PC-9 (cell line): ENCODE measurements around the gene TBX18. TPM values are rescaled to one million over a fixed set of nuclear protein-coding genes. Genes with fewer than 3 reads are reported as not detected.

Source experiments
- BruUV-seq: library from RNA; stranded (reverse); fragments of 400-500 nt; replicated peaks from 2 replicates; lab custom pipeline; 2021; lab: Mats Ljungman, UMichigan
- CTCF ChIA-PET: fragments of 300-600 bp; sonication (Branson Sonifier 250); formaldehyde crosslinking; loops from one replicate; lab custom pipeline; 2022; ENCODE audit warnings: antibody characterized with exemption; lab: Charles Lee
- POLR2A ChIA-PET: fragments of 300-600 bp; sonication (Branson Sonifier 250); formaldehyde crosslinking; loops from one replicate; lab custom pipeline; 2022; ENCODE audit warnings: antibody characterized with exemption; ENCODE audit not compliant: unreplicated experiment; lab: Charles Lee
- DNase-seq, 2 experiments: peaks; one replicate each; pipeline versions ENCODE4 v3.0.0 to v3.0.0-alpha.2; 2015 to 2022; ENCODE audit warnings: mixed read lengths in 1 of 2
- H2AFZ ChIP-seq: fragments of 200-600 bp; sonication (generic); 2 replicates; pipeline ENCODE4 v1.8.1; 2017; ENCODE audit warnings: antibody characterized with exemption
- H3F3A ChIP-seq: fragments of 200-600 bp; sonication (generic); 2 replicates; pipeline ENCODE4 v1.8.1; 2017; ENCODE audit warnings: antibody characterized with exemption, mild to moderate bottlenecking, low read depth; ENCODE audit not compliant: insufficient read depth
- H3K27ac ChIP-seq: fragments of 200-600 bp; sonication (generic); 2 replicates; pipeline ENCODE4 v1.6.1; 2016; ENCODE audit warnings: mixed run types
- H3K27me3 ChIP-seq: fragments of 200-600 bp; sonication (generic); 2 replicates; pipeline ENCODE4 v1.6.1; 2016; ENCODE audit warnings: low read depth, mixed run types; ENCODE audit not compliant: insufficient read depth
- H3K36me3 ChIP-seq: fragments of 200-600 bp; sonication (generic); 2 replicates; pipeline ENCODE4 v1.6.1; 2016; ENCODE audit warnings: low read depth, mixed run types
- H3K4me1 ChIP-seq: fragments of 200-600 bp; sonication (generic); replicated peaks from 2 replicates; pipeline ENCODE4 v1.6.1; 2016; ENCODE audit warnings: mixed run types; ENCODE audit not compliant: insufficient read depth
- H3K4me2 ChIP-seq: fragments of 200-600 bp; sonication (generic); 2 replicates; pipeline ENCODE4 v1.6.1; 2017; ENCODE audit warnings: mixed run types
- H3K4me3 ChIP-seq: fragments of 200-600 bp; sonication (generic); 2 replicates; pipeline ENCODE4 v1.6.1; 2016; ENCODE audit warnings: mixed run types
- H3K79me2 ChIP-seq: fragments of 200-600 bp; sonication (generic); 2 replicates; pipeline ENCODE4 v1.6.1; 2017; ENCODE audit warnings: low read depth, mixed run types
- H3K9me2 ChIP-seq: fragments of 200-600 bp; sonication (generic); 2 replicates; pipeline ENCODE4 v1.8.1; 2017; ENCODE audit warnings: mild to moderate bottlenecking; ENCODE audit not compliant: insufficient read depth
- H3K9me3 ChIP-seq: fragments of 200-600 bp; sonication (generic); 2 replicates; pipeline ENCODE4 v1.8.1; 2016; ENCODE audit warnings: low read depth; ENCODE audit not compliant: insufficient read depth
- H4K20me1 ChIP-seq: fragments of 200-600 bp; sonication (generic); 2 replicates; pipeline ENCODE4 v1.8.1; 2017; ENCODE audit not compliant: insufficient read depth
- EZH2 ChIP-seq: fragments of 200-600 bp; sonication (generic); IDR thresholded peaks from 2 replicates; pipeline ENCODE4 v1.8.0; 2017; ENCODE audit warnings: antibody characterized with exemption, low read depth
- intact Hi-C: fragments of 100-400 bp; cut with micrococcal nuclease; formaldehyde crosslinking; loops from one replicate; pipeline ENCODE4 v1.10.0; 2022; ENCODE audit not compliant: unreplicated experiment
- total RNA-seq: library from RNA; stranded (reverse); gene quantifications from 2 replicates; pipeline ENCODE4 v1.2.3, GENCODE V29; 2021
- TF ChIP-seq, protein P1 (sequence below): fragments of 200-600 bp; sonication (generic); conservative IDR thresholded peaks from 2 replicates; pipeline ENCODE4 v1.6.1; 2017; ENCODE audit warnings: mixed run types, antibody characterized with exemption, mild to moderate bottlenecking, moderate library complexity

TBX18 gene
- total RNA-seq, 1 experiment from 2014 or later, result not detected

DNA sequence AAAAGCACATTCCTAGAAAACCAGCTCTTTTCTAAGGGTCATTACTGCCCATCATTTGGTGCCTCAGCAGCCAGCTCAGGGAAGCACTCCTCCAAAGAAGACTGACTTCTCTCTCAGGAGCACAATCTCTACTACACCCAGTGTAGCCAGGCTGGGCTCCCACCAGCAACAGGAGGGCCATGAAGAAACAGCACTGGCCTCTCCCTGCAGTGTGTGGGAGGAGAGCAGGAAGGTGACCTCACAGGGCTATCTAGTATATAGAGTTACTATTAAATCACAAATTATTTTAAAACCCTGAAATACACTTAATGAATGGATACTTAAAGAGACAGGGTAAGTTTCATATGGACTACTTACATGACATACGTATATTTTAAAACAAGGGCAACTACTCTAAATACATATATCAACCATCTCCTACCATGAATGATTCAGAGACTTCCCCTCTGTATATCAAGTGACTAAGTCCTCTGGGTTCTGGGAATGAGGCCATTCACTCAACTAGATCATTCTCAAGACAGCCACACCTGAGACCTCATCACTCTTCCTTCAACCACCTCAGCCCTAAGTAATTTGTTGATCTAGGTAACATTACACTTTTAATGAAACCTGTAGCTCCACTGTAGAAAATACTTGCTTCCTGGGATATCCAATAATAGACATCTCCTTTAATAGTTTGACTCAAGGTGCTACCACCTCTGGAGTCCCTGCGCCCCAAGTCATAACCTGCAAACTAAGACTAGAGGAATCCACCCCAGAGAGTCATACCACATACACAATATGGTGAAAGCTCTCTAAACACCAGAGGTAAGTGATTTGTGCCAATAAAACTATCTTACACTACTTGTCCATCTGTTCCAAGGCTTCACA, 25.2 kb downstream of the TBX18 start:
- CTCF ChIA-PET, result no interaction called here
- intact Hi-C loops, result no loop called here
- Histone ChIP-seq H3K9me2 (no peaks in the 10 kb centered on the region), H3K79me2 (no peaks in the 10 kb centered on the region), H3K9me3 (no peaks in the 10 kb centered on the region), H3K4me3 (no peak overlapping the region), H3K4me2 (no peak overlapping the region), H3K36me3 (no peaks in the 10 kb centered on the region), H3F3A (no peaks in the 10 kb centered on the region), H3K27me3 (no peaks in the 10 kb centered on the region), H4K20me1 (no peaks in the 10 kb centered on the region), H3K4me1 (no peaks in the 10 kb centered on the region), H2AFZ (no peak overlapping the region), H3K27ac (no peak overlapping the region)
- peak in 1 of 2 experiments; percentile 48 for DNase-seq
- TF ChIP-seq EZH2, result no peak
- TF ChIP-seq, protein P1, sequence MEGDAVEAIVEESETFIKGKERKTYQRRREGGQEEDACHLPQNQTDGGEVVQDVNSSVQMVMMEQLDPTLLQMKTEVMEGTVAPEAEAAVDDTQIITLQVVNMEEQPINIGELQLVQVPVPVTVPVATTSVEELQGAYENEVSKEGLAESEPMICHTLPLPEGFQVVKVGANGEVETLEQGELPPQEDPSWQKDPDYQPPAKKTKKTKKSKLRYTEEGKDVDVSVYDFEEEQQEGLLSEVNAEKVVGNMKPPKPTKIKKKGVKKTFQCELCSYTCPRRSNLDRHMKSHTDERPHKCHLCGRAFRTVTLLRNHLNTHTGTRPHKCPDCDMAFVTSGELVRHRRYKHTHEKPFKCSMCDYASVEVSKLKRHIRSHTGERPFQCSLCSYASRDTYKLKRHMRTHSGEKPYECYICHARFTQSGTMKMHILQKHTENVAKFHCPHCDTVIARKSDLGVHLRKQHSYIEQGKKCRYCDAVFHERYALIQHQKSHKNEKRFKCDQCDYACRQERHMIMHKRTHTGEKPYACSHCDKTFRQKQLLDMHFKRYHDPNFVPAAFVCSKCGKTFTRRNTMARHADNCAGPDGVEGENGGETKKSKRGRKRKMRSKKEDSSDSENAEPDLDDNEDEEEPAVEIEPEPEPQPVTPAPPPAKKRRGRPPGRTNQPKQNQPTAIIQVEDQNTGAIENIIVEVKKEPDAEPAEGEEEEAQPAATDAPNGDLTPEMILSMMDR, result no peak
- POLR2A ChIA-PET, result no interaction called here
- BruUV-seq, result no TSS peak

DNA sequence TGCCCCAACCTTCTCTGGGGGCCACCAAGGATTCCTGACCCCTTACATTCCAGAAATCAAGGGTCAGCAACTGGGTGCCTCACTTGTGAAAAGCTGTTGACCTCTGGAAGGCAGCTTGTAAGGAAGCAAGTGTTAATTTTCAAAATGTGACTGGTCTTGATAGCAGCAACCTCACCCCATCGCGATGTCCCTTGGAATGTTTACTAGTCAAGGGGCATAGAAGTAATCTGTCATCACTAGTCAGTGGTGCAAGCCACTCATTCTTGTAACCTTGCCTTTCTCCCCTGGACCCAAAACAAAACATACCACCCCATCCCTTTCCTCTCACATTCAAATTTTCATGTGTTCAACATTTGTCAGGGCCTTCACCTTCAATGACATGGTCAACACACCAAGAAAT, 30.5 kb downstream of the TBX18 start:
- H4K20me1 ChIP-seq, result no peaks in the 10 kb centered on the region
- no peak overlapping the region for H3K4me2 ChIP-seq
- H3K27ac ChIP-seq, result no peak overlapping the region
- H3F3A ChIP-seq, result no peaks in the 10 kb centered on the region
- H3K27me3 ChIP-seq, result no peaks in the 10 kb centered on the region
- ChIA-PET POLR2A (no interaction called here), CTCF (no interaction called here)
- H3K4me3 ChIP-seq, result no peak overlapping the region
- no peaks in the 10 kb centered on the region for H3K9me3 ChIP-seq
- BruUV-seq, result no TSS peak
- H3K4me1 ChIP-seq, result no peaks in the 10 kb centered on the region
- no peaks in the 10 kb centered on the region for H3K79me2 ChIP-seq
- H3K9me2 ChIP-seq, result no peaks in the 10 kb centered on the region
- intact Hi-C loops, result no loop called here
- no peak overlapping the region for H2AFZ ChIP-seq
- TF ChIP-seq EZH2, result no peak
- TF ChIP-seq, protein P1, result no peak
- no peak for DNase-seq
- H3K36me3 ChIP-seq, result no peaks in the 10 kb centered on the region

DNA sequence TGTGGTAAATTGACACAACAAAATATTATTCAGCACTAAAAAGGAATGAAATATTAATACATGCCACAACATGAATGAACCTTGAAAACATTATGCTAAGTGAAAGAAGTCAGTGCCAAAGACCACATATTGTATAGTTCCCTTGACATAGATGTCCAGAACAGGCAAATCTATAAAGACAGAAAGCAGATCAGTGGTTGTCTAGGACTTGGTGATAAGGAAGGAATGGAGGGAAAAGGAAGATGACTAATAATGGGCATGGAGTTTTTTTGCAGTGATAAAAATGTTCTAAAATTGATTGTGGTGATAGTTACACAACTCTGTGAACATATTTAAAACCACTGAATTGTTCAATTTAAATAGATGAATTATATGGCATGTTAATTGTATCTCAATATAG, 32.5 kb downstream of the TBX18 start:
- no peaks in the 10 kb centered on the region for H3K4me1 ChIP-seq
- no peaks in the 10 kb centered on the region for H3K9me2 ChIP-seq
- no TSS peak for BruUV-seq
- TF ChIP-seq, protein P1, result no peak
- TF ChIP-seq EZH2, result no peak
- no peak overlapping the region for H3K27ac ChIP-seq
- no peaks in the 10 kb centered on the region for H3K36me3 ChIP-seq
- no peaks in the 10 kb centered on the region for H3K9me3 ChIP-seq
- H3K79me2 ChIP-seq, result no peaks in the 10 kb centered on the region
- H4K20me1 ChIP-seq, result no peaks in the 10 kb centered on the region
- no peak overlapping the region for H3K4me3 ChIP-seq
- ChIA-PET POLR2A (no interaction called here), CTCF (no interaction called here)
- H3K27me3 ChIP-seq, result no peaks in the 10 kb centered on the region
- H3K4me2 ChIP-seq, result no peak overlapping the region
- no peaks in the 10 kb centered on the region for H3F3A ChIP-seq
- DNase-seq, result no peak
- no peak overlapping the region for H2AFZ ChIP-seq
- intact Hi-C loops, result no loop called here
